Posterior cingulate gyrus (tissue), 11 donors: ENCODE measurements around the gene KMT2A.
"Not testable (repeated sequence)": the region's sequence is repeated elsewhere in the genome, so short reads cannot be mapped to it uniquely, and the experiment has no call there.

Experiments used
- DNase-seq, 10 donors: peaks; one replicate each; pipeline versions ENCODE4 v3.0.0 to v3.0.0-alpha.2; 2020 to 2021; ENCODE audit warnings: mixed read lengths in 3 of 10
- intact Hi-C: fragments of 100-400 bp; cut with DNase I; formaldehyde crosslinking; loops from one replicate; pipeline ENCODE4 v1.15.1; 2023

KMT2A gene

GRCh38 chr11:118434123-118434552 lies 2.2 kb upstream of the KMT2A start:
- intact Hi-C loops, result loop anchor here (5.0 kb wide), 1 partner anchor 53 kb away; no protein-coding TSS in a partner anchor
- DNase-seq, result no peak

- DNase-seq, result peak in 7 of 10 donors; percentile 29 to 86 (median 57)
- intact Hi-C loops, result loop anchor here (1.0 to 5.0 kb wide), 2 partner anchors 33 to 53 kb away; partner anchors contain the start of gene ATP5MG
Measured at GRCh38 chr11:118434553-118435289, 1.6 kb upstream of the KMT2A start.

GRCh38 chr11:118435290-118435892 lies 901 bp upstream of the KMT2A start:
- intact Hi-C loops, result loop anchor here (1.0 kb wide), 1 partner anchor 34 kb away; the partner anchor contains the start of gene ATP5MG

GRCh38 chr11:118436639-118437207 lies 431 bp downstream of the KMT2A start:
- intact Hi-C loops, result loop anchor here (2.0 kb wide), 1 partner anchor 78 kb away; the partner anchor contains the start of gene UBE4A
- DNase-seq, result peak in 3 of 10 donors; percentile 17 to 83 (median 74)

More at GRCh38 chr11:118435290-118435892, 901 bp upstream of the KMT2A start:
- peak; percentile 36 to 93 (median 54) for DNase-seq

- intact Hi-C loops, result loop anchor here (2.0 kb wide), 1 partner anchor 79 kb away; the partner anchor contains the start of gene UBE4A
- peak in 8 of 10 donors; percentile 9 to 89 (median 28) for DNase-seq
Measured at GRCh38 chr11:118437208-118438125, 1.2 kb downstream of the KMT2A start.

- DNase-seq, result peak in 9 of 10 donors; percentile 28 to 92 (median 35)
- intact Hi-C loops, result no loop called here
Measured at GRCh38 chr11:118438314-118438931, 2.1 kb downstream of the KMT2A start.

GRCh38 chr11:118439646-118440045 lies 3.4 kb downstream of the KMT2A start:
- intact Hi-C loops, result no loop called here
- DNase-seq, result no peak

GRCh38 chr11:118441770-118442275 lies 5.5 kb downstream of the KMT2A start:
- no peak for DNase-seq
- intact Hi-C loops, result no loop called here

- no peak for DNase-seq
- intact Hi-C loops, result no loop called here
Measured at GRCh38 chr11:118442301-118442700, 6.0 kb downstream of the KMT2A start.

- DNase-seq, result no peak
- intact Hi-C loops, result no loop called here
Measured at GRCh38 chr11:118442908-118443589, 6.8 kb downstream of the KMT2A start.

- DNase-seq, result no peak
- intact Hi-C loops, result no loop called here
Measured at GRCh38 chr11:118443590-118444218, 7.4 kb downstream of the KMT2A start.

- intact Hi-C loops, result no loop called here
- DNase-seq, result no peak
Measured at GRCh38 chr11:118447423-118447822, 11.1 kb downstream of the KMT2A start.

- no peak for DNase-seq
- intact Hi-C loops, result no loop called here
Measured at GRCh38 chr11:118448294-118448693, 12.0 kb downstream of the KMT2A start.

- intact Hi-C loops, result no loop called here
- no peak for DNase-seq
Measured at GRCh38 chr11:118449316-118449918, 13.1 kb downstream of the KMT2A start.

GRCh38 chr11:118450451-118450850 lies 14.2 kb downstream of the KMT2A start:
- intact Hi-C loops, result no loop called here
- DNase-seq, result no peak

- no peak for DNase-seq
- intact Hi-C loops, result no loop called here
Measured at GRCh38 chr11:118462178-118462577, 25.9 kb downstream of the KMT2A start.

GRCh38 chr11:118468968-118469367 lies 32.7 kb downstream of the KMT2A start:
- intact Hi-C loops, DNase-seq: not testable (repeated sequence)

GRCh38 chr11:118471030-118471429 lies 34.7 kb downstream of the KMT2A start:
- DNase-seq, result no peak
- intact Hi-C loops, result no loop called here
